HFF-Myc (cell line): Measurements from ENCODE around the gene PTGER2.
A peak's percentile ranks its signal among the peaks of the same experiment; 100 is the strongest.

Experiments used
- DNase-seq: peaks from one replicate; pipeline ENCODE4 v3.0.0-alpha.2; 2011; ENCODE audit warnings: low read depth; ENCODE audit errors: extremely low read depth
- H3K4me3 ChIP-seq: replicated peaks from 2 replicates; pipeline ENCODE4 v1.5.1; 2011; ENCODE audit warnings: low read depth, mild to moderate bottlenecking, control low read depth, low read length
- CTCF ChIP-seq: IDR thresholded peaks from 2 replicates; pipeline ENCODE4 v1.5.1; 2012; ENCODE audit warnings: mild to moderate bottlenecking, low read depth, low read length, control low read depth; ENCODE audit errors: missing control alignments

PTGER2 gene

GRCh38 chr14:52314595-52315354 lies 663 bp downstream of the PTGER2 start:
- no peak for TF ChIP-seq CTCF
- DNase-seq, result no peak
- peak overlapping the region; percentile 55 for H3K4me3 ChIP-seq

GRCh38 chr14:52315355-52315718 lies 1.2 kb downstream of the PTGER2 start:
- no peak overlapping the region for H3K4me3 ChIP-seq
- no peak for TF ChIP-seq CTCF
- DNase-seq, result no peak

- H3K4me3 ChIP-seq, result no peak overlapping the region
- DNase-seq, result no peak
- TF ChIP-seq CTCF, result no peak
Observed at GRCh38 chr14:52318062-52318461, 4.0 kb downstream of the PTGER2 start.

GRCh38 chr14:52318826-52319645 lies 4.9 kb downstream of the PTGER2 start:
- DNase-seq, result no peak
- no peak for TF ChIP-seq CTCF
- H3K4me3 ChIP-seq, result no peak overlapping the region

GRCh38 chr14:52319919-52320318 lies 5.8 kb downstream of the PTGER2 start:
- H3K4me3 ChIP-seq, result no peak overlapping the region
- no peak for TF ChIP-seq CTCF
- no peak for DNase-seq

GRCh38 chr14:52325126-52325525 lies 11.0 kb downstream of the PTGER2 start:
- DNase-seq, result no peak
- TF ChIP-seq CTCF, result no peak
- H3K4me3 ChIP-seq, result no peak overlapping the region
